ENCODE data around the gene USP21.
"Not testable (repeated sequence)": the region's sequence is repeated elsewhere in the genome, so short reads cannot be mapped to it uniquely, and the experiment has no call there.

Gene USP21, protein sequence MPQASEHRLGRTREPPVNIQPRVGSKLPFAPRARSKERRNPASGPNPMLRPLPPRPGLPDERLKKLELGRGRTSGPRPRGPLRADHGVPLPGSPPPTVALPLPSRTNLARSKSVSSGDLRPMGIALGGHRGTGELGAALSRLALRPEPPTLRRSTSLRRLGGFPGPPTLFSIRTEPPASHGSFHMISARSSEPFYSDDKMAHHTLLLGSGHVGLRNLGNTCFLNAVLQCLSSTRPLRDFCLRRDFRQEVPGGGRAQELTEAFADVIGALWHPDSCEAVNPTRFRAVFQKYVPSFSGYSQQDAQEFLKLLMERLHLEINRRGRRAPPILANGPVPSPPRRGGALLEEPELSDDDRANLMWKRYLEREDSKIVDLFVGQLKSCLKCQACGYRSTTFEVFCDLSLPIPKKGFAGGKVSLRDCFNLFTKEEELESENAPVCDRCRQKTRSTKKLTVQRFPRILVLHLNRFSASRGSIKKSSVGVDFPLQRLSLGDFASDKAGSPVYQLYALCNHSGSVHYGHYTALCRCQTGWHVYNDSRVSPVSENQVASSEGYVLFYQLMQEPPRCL

DNA sequence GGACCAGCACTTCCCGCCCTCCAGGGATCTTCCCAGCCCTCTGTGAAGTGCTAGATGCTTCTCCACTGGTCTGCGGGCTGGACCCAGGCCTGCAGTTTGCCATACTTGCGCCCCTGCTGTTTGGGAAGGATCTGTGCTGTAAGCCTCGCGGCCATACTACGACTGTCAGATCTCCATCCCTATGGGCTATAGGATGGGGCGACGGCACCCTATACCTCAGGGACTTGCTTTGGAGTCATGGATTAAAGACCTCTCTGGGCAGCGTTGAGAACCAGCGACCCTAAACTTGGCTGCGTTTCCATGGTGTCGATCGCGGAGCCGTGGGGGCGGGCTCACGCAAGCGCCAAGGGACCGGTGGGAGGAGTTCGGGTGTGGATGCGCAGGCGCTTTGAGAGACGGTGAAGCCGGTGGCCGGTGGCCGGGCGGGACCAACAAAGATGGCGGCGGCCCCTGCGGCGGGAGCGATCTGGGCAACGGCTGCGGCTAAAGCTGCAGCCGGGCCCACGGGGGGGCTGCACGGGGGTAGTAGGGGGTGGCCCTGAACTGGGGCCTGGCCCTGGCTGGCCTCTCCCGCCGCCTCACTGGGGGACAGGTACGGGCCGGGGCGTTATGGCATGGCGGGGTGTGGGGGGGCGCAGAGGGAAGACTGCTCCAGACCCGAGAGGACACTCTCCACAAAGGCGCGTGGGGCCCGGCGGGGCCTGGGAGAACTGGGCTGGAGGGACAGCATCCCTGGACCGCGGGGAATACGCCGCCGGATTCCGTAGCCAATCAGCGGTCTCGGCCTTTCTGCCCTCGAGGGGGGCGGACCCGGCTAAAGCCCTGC, at the start of gene USP21:
Gene USP21, plus strand, starts transcription at position 414 of the 826 bp plus-strand sequence. CDS start 1,141 bp downstream, outside the sequence.
- Histone ChIP-seq H3K9ac (peak within 1 kb of the TSS; percentile 85 to 97 (median 92)), H3K4me2 (peak within 1 kb of the TSS; percentile 80 to 97 (median 92)), H3K9me3 (replicated peaks in 1 of 11) (no peaks in the 10 kb centered on the region), H3K4me3 (peak within 1 kb of the TSS; percentile 74 to 92 (median 81)), H3K4me1 (peaks cover 41 to 71% (median 53%) of the 10 kb centered on the region in 10 experiments), H3K27me3 (no peaks in the 10 kb centered on the region), H4K20me1 (no peaks in the 10 kb centered on the region), H3K36me3 (peaks cover 40 to 69% (median 60%) of the 10 kb centered on the region in 11 experiments), H3K27ac (peak within 1 kb of the TSS; percentile 73 to 93 (median 87))
- TF ChIP-seq Cebpa-rat (IDR thresholded peaks at IDR 0.05) = no peak

DNA sequence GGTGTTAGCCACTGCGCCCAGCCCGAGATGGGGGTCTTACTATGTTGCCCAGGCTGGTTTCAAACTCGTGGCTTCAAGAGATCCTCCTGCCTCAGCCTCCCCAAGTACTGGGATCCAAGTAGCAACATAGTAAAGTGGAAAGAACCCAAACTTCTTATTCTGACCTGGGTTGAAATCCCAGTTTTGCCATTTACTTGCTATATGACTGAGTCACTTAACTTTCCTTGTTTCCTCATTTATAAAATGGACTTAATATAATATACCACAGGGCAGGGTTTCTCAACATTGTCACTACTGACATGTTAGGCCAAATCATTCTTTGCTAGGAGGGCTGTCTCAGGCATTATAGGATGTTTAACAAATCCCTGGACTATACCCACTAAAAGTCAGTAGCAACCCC, 48.2 kb upstream of the USP21 start:
- H4K20me1 ChIP-seq = peaks cover 80 to 100% (median 99%) of the 10 kb centered on the region in 11 experiments; a peak in 21 of 22 replicates
- no peaks in the 10 kb centered on the region for H3K9me3 ChIP-seq (replicated peaks in 1 of 11)
- no peaks in the 10 kb centered on the region for H3K27me3 ChIP-seq
- peaks cover 27 to 97% (median 73%) of the 10 kb centered on the region in 11 experiments for H3K36me3 ChIP-seq
- no peak overlapping the region for H3K9ac ChIP-seq
- peak overlapping the region in 1 of 11 experiments; percentile 34; a peak in 1 of 22 replicates for H3K27ac ChIP-seq
- no peak for TF ChIP-seq Cebpa-rat (IDR thresholded peaks at IDR 0.05)
- peaks cover 29 to 55% (median 52%) of the 10 kb centered on the region in 10 experiments for H3K4me1 ChIP-seq
- H3K4me3 ChIP-seq = no peak overlapping the region
- H3K4me2 ChIP-seq = peak overlapping the region in 7 of 11 experiments; percentile 29 to 98 (median 73); a peak in 14 of 22 replicates

DNA sequence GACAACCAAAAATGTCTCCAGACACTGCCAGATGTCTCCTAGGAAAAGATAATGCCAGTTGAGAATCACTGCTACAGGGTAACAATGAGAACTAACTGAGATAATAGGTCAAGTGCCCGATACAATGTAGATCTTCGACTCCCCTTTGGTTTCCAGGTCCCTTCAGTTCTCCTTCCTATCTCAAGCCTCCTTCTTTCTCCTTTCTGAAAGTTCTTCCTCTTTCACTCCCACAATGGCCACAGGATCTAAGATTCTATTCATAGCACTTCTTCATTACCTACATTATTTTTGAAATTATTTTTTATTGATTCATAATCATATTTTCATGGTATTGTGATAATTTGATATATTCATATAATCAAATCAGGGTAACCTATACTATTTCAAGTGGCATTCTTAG, 47.8 kb upstream of the USP21 start:
- peak overlapping the region in 1 of 11 experiments; percentile 34; a peak in 1 of 22 replicates for H3K27ac ChIP-seq
- peaks cover 33 to 60% (median 56%) of the 10 kb centered on the region in 10 experiments for H3K4me1 ChIP-seq
- no peaks in the 10 kb centered on the region for H3K9me3 ChIP-seq (replicated peaks in 1 of 11)
- no peak for TF ChIP-seq Cebpa-rat (IDR thresholded peaks at IDR 0.05)
- peak overlapping the region in 8 of 11 experiments; percentile 2 to 98 (median 68); a peak in 14 of 22 replicates for H3K4me2 ChIP-seq
- no peaks in the 10 kb centered on the region for H3K27me3 ChIP-seq
- no peak overlapping the region for H3K4me3 ChIP-seq
- H4K20me1 ChIP-seq = peaks cover 79 to 100% (median 99%) of the 10 kb centered on the region in 11 experiments; a peak in 21 of 22 replicates
- H3K36me3 ChIP-seq = peaks cover 24 to 97% (median 74%) of the 10 kb centered on the region in 11 experiments
- no peak overlapping the region; a peak in 1 of 22 replicates for H3K9ac ChIP-seq

- peaks cover 69 to 82% (median 79%) of the 10 kb centered on the region in 11 experiments; a peak in 21 of 22 replicates for H4K20me1 ChIP-seq
- peaks cover 14 to 77% (median 53%) of the 10 kb centered on the region in 11 experiments for H3K36me3 ChIP-seq
- peaks cover 45 to 71% (median 67%) of the 10 kb centered on the region in 10 experiments for H3K4me1 ChIP-seq
- H3K4me3 ChIP-seq = no peak overlapping the region
- H3K27ac ChIP-seq = no peak overlapping the region
- no peak for TF ChIP-seq Cebpa-rat (IDR thresholded peaks at IDR 0.05)
- H3K9me3 ChIP-seq (replicated peaks in 1 of 11) = no peaks in the 10 kb centered on the region
- no peaks in the 10 kb centered on the region for H3K27me3 ChIP-seq
- H3K9ac ChIP-seq = no peak overlapping the region
- H3K4me2 ChIP-seq = peak overlapping the region; percentile 7 to 99 (median 91); a peak in 14 of 22 replicates
Observed at GRCh38 chr1:161113915-161114314, 45.4 kb upstream of the USP21 start.

DNA sequence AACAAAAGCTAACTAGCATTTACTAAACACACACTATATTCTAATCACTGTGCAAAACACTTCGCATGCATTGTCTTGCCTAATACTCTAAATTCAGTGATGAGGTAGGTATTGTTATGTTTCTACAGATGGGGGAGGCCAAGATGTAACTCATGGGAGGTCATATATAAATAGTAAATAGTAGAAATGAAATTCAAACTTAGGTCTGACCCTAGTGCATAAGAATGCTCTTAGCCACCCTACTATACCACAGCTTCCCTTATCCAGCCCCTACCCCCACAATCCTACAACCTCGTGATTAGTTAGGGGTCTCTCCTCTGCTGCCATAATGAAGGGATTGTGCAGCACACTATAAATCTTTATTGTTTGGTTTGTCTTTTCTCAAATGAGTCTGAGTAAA, 44.7 kb upstream of the USP21 start:
- Histone ChIP-seq H3K36me3 (peaks cover 9 to 70% (median 46%) of the 10 kb centered on the region in 11 experiments), H3K27me3 (no peaks in the 10 kb centered on the region), H3K27ac (no peak overlapping the region), H4K20me1 (peaks cover 64 to 76% (median 72%) of the 10 kb centered on the region in 11 experiments; a peak in 21 of 22 replicates), H3K4me3 (no peak overlapping the region), H3K9ac (no peak overlapping the region), H3K4me2 (peak overlapping the region; percentile 81 to 99 (median 93); a peak in 20 of 22 replicates), H3K4me1 (peaks cover 52 to 78% (median 73%) of the 10 kb centered on the region in 10 experiments), H3K9me3 (replicated peaks in 1 of 11) (no peaks in the 10 kb centered on the region)
- TF ChIP-seq Cebpa-rat (IDR thresholded peaks at IDR 0.05) = no peak

DNA sequence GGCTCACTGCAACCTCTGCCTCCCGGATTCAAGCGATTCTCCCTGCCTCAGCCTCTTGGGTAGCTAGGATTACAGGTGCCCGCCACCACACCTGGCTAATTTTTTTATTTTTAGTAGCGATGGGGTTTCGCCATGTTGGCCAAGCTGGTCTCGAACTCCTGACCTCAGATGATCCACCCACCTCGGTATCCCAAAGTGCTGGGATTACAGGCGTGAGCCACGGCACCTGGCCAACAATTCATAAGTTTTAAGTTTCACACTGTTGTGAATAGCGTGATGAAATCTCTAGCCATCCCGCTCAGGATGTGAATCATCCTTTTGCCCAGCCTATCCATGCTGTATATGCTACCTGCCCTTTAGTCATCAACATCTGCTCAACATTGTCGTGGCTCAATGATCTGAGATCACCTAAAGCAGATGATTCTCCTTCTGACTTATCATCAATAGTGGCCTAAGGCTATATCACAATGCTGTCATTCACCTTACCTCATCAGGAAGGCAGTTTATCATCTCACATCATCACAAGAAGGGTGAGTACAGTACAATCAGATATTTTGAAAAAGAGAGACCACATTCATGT, 44.1 kb upstream of the USP21 start:
- H3K27me3 ChIP-seq = no peaks in the 10 kb centered on the region
- TF ChIP-seq Cebpa-rat (IDR thresholded peaks at IDR 0.05) = no peak
- H3K9ac ChIP-seq = peak overlapping the region in 1 of 11 experiments; percentile 89; a peak in 1 of 22 replicates
- peak overlapping the region; percentile 81 to 99 (median 93) for H3K4me2 ChIP-seq
- H3K4me1 ChIP-seq = peaks cover 58 to 84% (median 80%) of the 10 kb centered on the region in 10 experiments
- H3K27ac ChIP-seq = no peak overlapping the region
- H3K36me3 ChIP-seq = peaks cover 6 to 69% (median 44%) of the 10 kb centered on the region in 11 experiments
- H3K4me3 ChIP-seq = peak overlapping the region in 1 of 10 experiments; percentile 15; a peak in 1 of 20 replicates
- no peaks in the 10 kb centered on the region for H3K9me3 ChIP-seq (replicated peaks in 1 of 11)
- peaks cover 58 to 72% (median 66%) of the 10 kb centered on the region in 11 experiments; a peak in 21 of 22 replicates for H4K20me1 ChIP-seq

DNA sequence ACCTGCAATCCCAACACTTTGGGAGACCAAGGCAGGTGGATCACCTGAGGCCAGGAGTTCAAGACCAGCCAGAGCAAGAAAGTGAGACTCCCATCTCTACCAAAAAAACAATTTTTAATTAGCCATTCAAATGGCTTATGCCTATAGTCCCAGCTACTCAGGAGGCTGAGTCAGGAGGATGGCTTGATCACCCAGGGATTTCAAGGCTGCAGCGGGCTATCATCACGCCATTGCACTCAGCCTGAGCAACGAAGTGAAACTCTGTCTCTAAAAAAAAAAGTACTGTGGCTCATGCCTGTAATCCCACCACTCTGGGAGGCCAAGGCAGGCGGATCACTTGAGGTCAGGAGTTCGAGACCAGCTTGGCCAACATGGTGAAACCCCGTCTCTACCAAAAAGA, 43.3 kb upstream of the USP21 start:
- Histone ChIP-seq H3K4me2 (peak overlapping the region; percentile 81 to 99 (median 93)), H4K20me1 (peaks cover 52 to 68% (median 58%) of the 10 kb centered on the region in 11 experiments; a peak in 21 of 22 replicates), H3K36me3 (peaks cover 11 to 69% (median 45%) of the 10 kb centered on the region in 11 experiments), H3K4me3 (peak overlapping the region in 8 of 10 experiments; percentile 84 to 100 (median 96); a peak in 12 of 20 replicates), H3K4me1 (peaks cover 60 to 88% (median 84%) of the 10 kb centered on the region in 10 experiments), H3K9ac (peak overlapping the region in 6 of 11 experiments; percentile 49 to 95 (median 90); a peak in 5 of 22 replicates)
- H3K9me3 ChIP-seq (replicated peaks in 1 of 11); H3K27ac ChIP-seq; H3K27me3 ChIP-seq: not testable (repeated sequence)
